Measurements from ENCODE around the gene PCNX2.

The PCNX2 gene

DNA sequence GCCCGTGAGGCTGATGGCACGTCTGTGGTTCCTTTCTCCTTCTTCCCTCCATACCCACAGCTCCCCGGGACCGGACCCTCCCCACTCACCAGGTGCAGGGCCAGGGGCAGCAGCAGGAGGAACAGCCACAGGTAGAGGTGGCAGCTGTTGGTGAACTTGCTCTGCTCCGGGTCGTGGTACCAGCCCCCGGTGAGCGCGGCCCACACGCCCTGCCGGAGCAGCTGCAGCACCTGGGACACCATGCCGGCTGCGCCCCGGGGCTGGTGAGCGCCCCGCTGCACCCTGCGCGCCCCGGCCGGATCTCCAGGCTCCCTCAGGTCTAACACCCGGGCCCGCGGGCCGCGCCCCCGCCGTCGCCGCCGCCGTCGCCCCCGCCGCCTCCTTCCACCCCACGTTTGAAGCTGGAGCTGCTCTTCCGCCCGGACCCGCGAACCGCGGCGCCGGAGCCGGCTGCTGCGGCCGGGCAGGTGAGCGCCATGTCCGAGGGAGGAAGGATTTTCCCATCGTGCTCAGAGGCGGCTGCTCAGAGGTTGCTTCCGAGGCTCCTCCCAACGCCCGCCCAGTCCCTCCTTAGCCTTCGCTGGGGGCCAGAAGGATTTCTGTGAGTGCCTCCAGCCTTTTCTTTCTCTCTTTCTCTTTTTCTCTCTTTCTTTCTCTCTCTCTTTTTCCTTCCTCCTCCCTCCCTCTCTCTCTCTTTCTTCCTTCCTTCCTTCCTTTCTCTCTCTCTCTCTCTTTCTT, at the start of gene PCNX2:
TSS of gene PCNX2 (minus strand) at position 489 of the 738 bp plus-strand sequence. CDS start at position 242, 247 bp downstream.
- DNase-seq, result no peak

DNA sequence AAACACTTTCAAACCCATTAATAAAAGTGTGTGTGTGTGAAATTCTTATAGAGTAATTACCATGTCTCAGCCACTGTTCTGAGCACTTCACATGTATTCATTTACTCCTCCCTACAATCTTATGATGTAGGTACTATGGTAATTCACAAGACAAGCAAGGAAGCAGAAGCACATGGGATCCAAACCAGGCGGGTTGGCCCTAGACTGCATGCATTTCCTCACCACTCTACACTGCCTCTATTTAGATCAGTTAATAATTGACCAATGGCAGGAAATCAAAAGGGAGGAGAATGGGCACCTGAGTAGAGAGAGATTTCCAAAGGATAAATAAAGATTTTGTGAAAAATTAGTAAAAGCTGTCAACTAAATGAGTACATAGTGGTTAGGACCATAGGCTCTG, 47.7 kb upstream of the PCNX2 start:
- DNase-seq, result no peak

DNA sequence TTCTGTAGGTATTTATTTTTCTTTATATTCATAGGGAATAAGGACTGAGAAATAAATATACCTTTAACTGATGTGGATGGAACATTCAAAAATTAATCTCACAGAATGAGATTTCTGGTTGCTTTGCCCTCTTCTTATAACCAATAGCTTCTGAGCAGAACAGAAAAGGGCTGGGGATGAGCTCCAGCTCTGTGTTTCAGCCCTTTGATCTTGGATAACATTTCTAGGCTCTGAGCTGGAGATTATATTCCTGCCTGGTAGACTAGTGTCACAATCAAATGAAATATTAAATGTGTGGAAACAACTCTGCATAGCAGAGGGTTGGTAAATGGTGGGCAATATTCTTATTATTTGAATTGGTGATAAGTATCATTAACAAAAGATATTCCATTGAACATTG, 46.6 kb upstream of the PCNX2 start:
- no peak for DNase-seq

DNA sequence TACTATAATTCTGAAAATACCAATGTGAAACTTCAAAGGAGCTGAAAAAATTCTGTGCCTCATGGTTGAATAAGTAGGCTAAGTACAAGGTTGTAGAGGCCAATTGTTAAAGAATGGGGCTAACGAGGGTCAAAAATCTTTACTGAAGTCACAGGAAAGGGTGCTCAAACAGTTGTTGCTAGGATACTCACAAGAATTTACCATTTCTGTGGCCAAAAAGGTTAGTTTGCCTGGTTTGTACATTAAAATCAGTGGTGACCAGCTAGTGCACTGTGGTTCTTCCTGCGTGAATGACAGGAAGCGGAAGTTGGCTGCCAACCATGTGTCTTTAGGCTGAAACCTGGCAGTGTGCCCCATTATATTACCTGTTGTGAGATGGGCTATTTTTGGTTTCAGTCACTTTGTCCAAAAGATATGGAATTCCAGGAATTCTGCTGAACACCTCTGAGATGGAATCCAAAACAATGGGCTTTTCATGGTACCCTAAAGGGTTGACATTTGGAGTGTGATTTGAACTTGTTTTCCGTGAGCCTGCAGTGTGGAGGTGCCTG, 45.5 kb upstream of the PCNX2 start:
- DNase-seq, result no peak

GRCh38 chr1:233340031-233340555, 44.6 kb upstream of the PCNX2 start:
- DNase-seq, result no peak

GRCh38 chr1:233338102-233338501, 42.6 kb upstream of the PCNX2 start:
- no peak for DNase-seq

DNA sequence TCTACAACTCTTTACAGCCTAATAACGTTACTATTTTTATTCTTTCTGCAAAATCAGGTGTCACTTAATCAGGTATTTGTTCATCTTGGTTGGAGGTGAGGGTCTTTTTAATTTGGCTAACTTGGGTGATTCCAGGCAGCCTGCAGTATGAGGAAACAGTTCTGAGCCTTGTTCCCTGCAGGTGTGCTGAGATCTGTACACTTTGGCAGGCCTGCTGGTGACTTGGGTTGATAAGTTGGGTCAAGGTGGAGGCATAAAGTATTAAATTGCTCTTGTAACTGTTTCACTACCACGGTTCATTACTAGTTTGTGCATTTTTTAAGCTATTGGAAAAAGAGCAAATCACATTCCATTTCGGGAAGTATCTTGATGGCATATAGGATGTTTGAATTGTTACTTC, 42.0 kb upstream of the PCNX2 start:
- DNase-seq, result no peak

DNA sequence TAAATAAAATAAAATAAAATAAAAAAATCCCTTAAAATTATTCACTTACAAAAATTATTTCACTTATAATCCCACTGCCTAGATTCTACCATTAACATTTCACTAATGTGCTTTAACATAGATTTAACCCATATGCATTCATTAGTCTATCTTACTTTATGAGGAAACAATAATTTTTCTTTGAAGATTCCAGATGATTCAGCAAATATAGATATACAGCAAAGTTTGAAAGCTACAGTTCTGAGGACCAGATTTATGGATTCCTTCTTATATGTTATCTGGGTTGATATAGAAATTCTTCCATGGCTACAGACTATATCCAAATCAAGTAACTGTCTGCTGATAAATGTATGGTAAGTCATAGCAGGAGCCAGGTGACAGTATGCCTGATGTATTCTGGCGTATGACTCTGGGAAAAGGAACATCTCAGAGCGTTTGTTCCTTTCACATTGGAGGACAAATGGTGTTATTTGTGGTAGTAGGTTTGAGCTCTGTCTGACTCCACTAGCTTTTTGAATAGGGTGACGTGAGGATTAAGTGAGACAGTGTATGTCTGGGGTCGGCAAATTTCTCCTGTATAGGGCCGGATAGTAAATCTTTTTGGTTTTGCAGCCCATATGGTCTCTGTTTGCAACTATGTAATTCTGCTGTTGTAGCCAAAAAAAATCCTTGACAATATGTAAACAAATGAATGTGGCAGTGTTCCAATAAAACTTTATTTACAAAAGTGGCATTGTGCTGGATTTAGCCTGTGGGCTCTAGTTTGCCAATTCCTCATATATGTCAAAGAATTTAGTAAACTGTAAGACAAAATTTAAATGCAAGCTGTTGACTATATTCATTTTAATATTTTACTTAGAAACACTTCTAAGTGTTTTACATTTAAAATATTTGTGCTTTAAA, 41.3 kb upstream of the PCNX2 start:
- DNase-seq, result no peak

DNA sequence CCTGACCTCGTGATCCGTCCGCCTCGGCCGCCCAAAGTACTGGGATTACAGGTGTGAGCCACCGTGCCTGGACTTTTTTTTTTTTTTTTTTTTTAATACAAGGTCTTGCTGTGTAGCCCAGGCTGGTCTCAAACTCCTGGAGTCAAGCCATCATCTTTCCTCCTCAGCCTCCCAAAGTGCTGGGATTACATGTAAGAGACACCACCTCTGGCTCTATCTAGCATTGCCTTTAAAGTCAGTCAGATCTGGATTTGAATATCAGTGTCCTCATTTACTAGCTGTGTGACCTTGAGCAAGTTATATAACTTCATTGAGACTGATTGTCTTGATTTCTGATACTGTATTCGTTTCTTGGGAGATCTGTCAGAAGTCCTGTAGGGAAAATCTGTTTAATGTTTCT, 38.6 kb upstream of the PCNX2 start:
- DNase-seq, result no peak

DNA sequence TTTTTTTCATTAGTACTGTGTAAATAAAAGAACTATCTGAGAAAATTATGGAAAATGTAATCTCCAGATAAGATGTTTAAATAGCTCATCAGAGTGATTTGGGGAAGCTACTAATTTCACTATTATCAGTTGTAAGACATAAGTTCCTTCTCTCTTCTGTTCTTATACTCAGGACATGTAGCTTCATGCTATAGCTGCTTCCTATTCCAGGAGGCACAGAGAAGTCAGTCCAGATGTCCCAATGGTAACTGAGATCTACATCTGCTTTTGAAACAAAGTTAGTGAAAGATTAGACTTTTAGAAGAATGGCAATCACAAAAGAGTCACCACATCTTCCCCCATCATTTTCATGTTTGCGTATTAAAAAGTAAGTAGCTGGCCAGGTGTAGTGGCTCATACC, 37.6 kb upstream of the PCNX2 start:
- DNase-seq, result no peak

DNA sequence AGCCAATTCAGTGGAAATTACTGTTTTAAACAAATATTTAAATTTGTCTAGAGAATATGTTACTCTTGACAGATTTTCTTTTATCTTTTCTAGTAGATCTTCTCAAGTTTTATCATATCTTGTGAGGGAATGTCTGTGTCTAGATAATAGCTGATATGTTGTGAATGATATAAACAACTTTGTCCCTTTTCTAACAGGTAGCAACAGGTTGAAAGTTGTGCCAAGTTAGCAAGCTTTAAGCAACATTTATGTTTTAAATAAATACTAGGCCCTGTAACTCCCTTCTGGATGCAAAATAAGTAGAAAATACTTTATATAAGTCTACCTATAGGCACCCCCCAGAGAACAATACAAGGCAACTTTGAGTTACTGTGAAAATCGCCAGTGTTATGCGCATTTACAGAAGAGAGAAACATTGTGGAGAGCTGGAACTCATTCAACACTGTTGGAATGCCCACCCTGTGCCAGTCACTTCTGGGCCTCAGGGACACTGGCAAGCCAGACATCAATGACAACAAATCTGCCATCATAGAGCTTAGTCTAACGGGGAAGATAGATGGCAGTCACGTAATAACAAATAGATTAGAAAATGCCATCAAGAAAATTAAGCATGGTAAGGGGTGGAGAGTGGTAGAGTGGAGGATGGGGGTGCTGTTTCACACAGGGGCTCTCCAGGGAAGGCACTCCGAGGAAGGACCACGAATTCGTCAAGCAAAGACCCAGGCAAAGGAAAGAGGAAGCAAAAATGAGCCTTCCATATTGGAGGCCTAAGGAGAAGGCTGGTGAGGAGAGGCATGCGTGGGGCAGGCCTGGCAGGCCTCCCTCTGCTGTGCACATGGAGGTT, 36.4 kb upstream of the PCNX2 start:
- no peak for DNase-seq

DNA sequence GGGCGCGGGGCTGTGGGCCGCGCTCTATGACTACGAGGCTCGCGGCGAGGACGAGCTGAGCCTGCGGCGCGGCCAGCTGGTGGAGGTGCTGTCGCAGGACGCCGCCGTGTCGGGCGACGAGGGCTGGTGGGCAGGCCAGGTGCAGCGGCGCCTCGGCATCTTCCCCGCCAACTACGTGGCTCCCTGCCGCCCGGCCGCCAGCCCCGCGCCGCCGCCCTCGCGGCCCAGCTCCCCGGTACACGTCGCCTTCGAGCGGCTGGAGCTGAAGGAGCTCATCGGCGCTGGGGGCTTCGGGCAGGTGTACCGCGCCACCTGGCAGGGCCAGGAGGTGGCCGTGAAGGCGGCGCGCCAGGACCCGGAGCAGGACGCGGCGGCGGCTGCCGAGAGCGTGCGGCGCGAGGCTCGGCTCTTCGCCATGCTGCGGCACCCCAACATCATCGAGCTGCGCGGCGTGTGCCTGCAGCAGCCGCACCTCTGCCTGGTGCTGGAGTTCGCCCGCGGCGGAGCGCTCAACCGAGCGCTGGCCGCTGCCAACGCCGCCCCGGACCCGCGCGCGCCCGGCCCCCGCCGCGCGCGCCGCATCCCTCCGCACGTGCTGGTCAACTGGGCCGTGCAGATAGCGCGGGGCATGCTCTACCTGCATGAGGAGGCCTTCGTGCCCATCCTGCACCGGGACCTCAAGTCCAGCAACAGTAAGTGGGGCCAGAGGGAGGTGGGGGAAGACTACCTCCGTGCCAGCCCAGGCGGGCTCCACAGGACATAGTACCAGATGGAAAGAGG, 32.8 kb upstream of the PCNX2 start:
- DNase-seq, result no peak

GRCh38 chr1:233327651-233328141, 32.2 kb upstream of the PCNX2 start, which contains the start of gene MAP3K21:
Gene MAP3K21, plus strand, starts transcription at chr1:233327724. Its CDS starts 305 bp downstream, at chr1:233328029.
- DNase-seq, result no peak

- DNase-seq, result peak; percentile 3 to 64
Observed at GRCh38 chr1:233326811-233327650, 31.5 kb upstream of the PCNX2 start.

GRCh38 chr1:233326319-233326718, 30.8 kb upstream of the PCNX2 start:
- DNase-seq, result no peak

DNA sequence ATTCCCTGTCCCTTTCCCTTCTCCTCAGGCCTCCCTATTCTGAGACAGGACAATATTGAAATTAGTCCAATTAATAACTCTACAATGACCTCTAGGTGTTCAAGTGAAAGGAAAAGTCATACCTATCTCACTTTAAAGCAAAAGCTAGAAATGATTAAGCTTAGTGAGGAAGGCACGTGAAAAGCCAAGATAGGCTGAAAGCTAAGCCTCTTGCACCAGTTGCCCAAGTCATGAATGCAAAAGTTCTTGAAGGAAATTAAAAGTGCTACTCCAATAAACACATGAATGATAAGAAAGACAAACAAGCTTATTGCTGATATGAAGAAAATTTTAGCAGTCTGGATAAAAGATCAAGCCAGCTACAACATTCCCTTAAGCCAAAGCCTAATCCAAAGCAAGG, 28.2 kb upstream of the PCNX2 start:
- no peak for DNase-seq

DNA sequence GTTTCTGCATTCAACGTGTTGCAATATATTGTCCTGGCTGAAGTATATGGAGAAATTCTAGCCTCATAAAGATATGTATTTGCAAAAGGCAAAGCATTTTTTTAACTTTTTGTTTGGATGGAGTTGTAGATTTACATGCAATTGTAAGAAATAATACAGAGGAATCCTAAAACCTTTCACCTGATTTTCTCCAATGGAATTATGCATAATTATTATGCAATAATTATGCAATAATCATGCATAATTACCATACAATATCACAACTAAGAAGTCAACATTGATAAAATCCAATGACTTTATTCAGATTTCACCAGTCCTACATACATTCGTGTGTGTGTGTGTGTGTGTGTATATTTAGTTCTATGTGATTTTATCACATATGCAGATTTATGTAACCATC, 24.5 kb upstream of the PCNX2 start:
- no peak for DNase-seq

DNA sequence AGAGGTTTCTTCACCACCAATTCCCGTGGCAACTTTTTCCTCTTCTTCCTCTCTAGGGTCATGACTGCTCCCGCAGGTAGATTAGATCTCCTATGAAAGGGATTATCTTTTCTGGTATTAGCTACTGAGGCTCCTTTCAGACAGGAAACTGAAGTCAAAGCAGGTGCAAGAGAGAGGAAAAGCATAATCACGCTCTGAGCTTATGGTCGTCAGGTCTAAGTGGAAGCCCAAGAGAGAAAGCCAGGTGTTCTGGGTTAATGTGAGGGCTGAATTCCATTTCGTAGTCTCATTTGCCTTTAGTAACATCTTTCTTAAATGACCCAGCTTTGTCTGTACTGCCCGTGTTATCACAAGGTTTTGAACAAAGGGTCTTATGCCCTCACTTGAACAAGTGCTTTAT, 23.7 kb upstream of the PCNX2 start:
- no peak for DNase-seq

DNA sequence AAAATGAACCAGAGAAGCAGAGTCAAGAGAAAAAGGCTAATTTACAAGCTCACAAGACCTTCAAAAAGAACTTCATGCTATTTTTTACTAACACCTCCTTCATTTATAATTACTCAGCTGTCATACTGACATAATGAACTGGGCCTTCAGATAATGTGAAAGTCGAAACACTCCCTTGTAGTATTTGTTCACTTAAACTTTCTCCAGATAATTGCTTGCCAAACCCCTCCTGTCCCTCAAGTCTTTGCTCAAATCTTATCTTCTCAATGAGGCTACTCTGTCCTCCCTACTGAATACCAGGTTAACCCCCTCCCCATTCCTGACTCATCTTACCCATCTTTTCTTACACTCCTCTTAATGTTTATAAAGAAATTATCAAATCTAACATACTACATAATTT, 20.9 kb upstream of the PCNX2 start:
- DNase-seq, result no peak

- DNase-seq, result no peak
Observed at GRCh38 chr1:233315718-233316301, 20.3 kb upstream of the PCNX2 start.

Measured in bone marrow (tissue), 2 donors.